ENCODE data around the gene GALNT18. TPM values are rescaled to one million over a fixed set of nuclear protein-coding genes. Genes with fewer than 3 reads are reported as not detected.

Gene GALNT18
- total RNA-seq, 6 experiments from 2014 or later: 3.7 to 11.4 (median 7.8) TPM

- WGBS (ENCODE audit: insufficient coverage, low coverage, low lambda C conversion rate, missing lambda C conversion rate): 93% methylated on average over 3 of the region's 6 CpGs
- H3K27ac ChIP-seq: no peak overlapping the region
- H3K27me3 ChIP-seq: no peaks in the 10 kb centered on the region
- peaks cover 0 to 12% (median 6%) of the 10 kb centered on the region in 4 donors for H3K4me1 ChIP-seq
- intact Hi-C loops (cut with DNase I): no loop called here
- no peaks in the 10 kb centered on the region for H3K9me3 ChIP-seq
- DNase-seq (no peak), ATAC-seq (no peak)
- TF ChIP-seq POLR2A (IDR thresholded peaks at IDR 0.05) (no peak), CTCF (IDR thresholded peaks at IDR 0.05) (no peak)
- no peak overlapping the region for H3K4me3 ChIP-seq
- no peaks in the 10 kb centered on the region for H3K36me3 ChIP-seq
Observed at GRCh38 chr11:11370962-11371303, 250.9 kb downstream of the GALNT18 start.

GRCh38 chr11:11370255-11370961 is 251.4 kb downstream of the GALNT18 start:
- ATAC-seq (peak in 2 of 4 donors; percentile 11 to 28), DNase-seq (no peak)
- TF ChIP-seq POLR2A (IDR thresholded peaks at IDR 0.05): no peak
- TF ChIP-seq CTCF (IDR thresholded peaks at IDR 0.05): no peak
- no peaks in the 10 kb centered on the region for H3K9me3 ChIP-seq
- H3K27me3 ChIP-seq: no peaks in the 10 kb centered on the region
- WGBS (ENCODE audit: insufficient coverage, low coverage, low lambda C conversion rate, missing lambda C conversion rate): 73% methylated on average over 8 of the region's 8 CpGs
- H3K4me3 ChIP-seq: no peak overlapping the region
- no peaks in the 10 kb centered on the region for H3K36me3 ChIP-seq
- intact Hi-C loops (cut with DNase I): no loop called here
- peaks cover 0 to 12% (median 6%) of the 10 kb centered on the region in 4 donors for H3K4me1 ChIP-seq
- no peak overlapping the region for H3K27ac ChIP-seq

- DNase-seq (no peak), ATAC-seq (no peak)
- Histone ChIP-seq H3K27ac (no peak overlapping the region), H3K27me3 (no peaks in the 10 kb centered on the region), H3K4me3 (no peak overlapping the region), H3K4me1 (no peaks in the 10 kb centered on the region), H3K9me3 (no peaks in the 10 kb centered on the region), H3K36me3 (no peaks in the 10 kb centered on the region)
- TF ChIP-seq CTCF (IDR thresholded peaks at IDR 0.05) (no peak), POLR2A (IDR thresholded peaks at IDR 0.05) (no peak)
- 88% methylated on average over 1 of the region's 1 CpG for WGBS (ENCODE audit: insufficient coverage, low coverage, low lambda C conversion rate, missing lambda C conversion rate)
- intact Hi-C loops (cut with DNase I): no loop called here
Observed at GRCh38 chr11:11366793-11367192, 255.0 kb downstream of the GALNT18 start.

GRCh38 chr11:11363674-11364073 is 258.1 kb downstream of the GALNT18 start:
- TF ChIP-seq POLR2A (IDR thresholded peaks at IDR 0.05) (no peak), CTCF (IDR thresholded peaks at IDR 0.05) (no peak)
- Histone ChIP-seq H3K27ac (no peak overlapping the region), H3K27me3 (no peaks in the 10 kb centered on the region), H3K36me3 (no peaks in the 10 kb centered on the region), H3K9me3 (no peaks in the 10 kb centered on the region), H3K4me3 (no peak overlapping the region), H3K4me1 (no peaks in the 10 kb centered on the region)
- ATAC-seq (no peak), DNase-seq (no peak)
- intact Hi-C loops (cut with DNase I): no loop called here

GRCh38 chr11:11359611-11360010 is 262.2 kb downstream of the GALNT18 start:
- ATAC-seq (no peak), DNase-seq (no peak)
- no peak overlapping the region for H3K4me3 ChIP-seq
- no peak for TF ChIP-seq POLR2A (IDR thresholded peaks at IDR 0.05)
- no peak for TF ChIP-seq CTCF (IDR thresholded peaks at IDR 0.05)
- H3K9me3 ChIP-seq: no peaks in the 10 kb centered on the region
- no peaks in the 10 kb centered on the region for H3K36me3 ChIP-seq
- intact Hi-C loops (cut with DNase I): no loop called here
- no peaks in the 10 kb centered on the region for H3K4me1 ChIP-seq
- no peak overlapping the region for H3K27ac ChIP-seq
- no peaks in the 10 kb centered on the region for H3K27me3 ChIP-seq
- 90% methylated on average over 3 of the region's 3 CpGs for WGBS (ENCODE audit: insufficient coverage, low coverage, low lambda C conversion rate, missing lambda C conversion rate)

All from right lobe of liver (tissue), 6 donors.